Small intestine (tissue), 7 donors: ENCODE results near the gene ELP5. TPM values are rescaled to one million over a fixed set of nuclear protein-coding genes. Genes with fewer than 3 reads are reported as not detected.

Experiments
- DNase-seq, 2 donors: peaks; one replicate each; pipeline versions ENCODE4 v3.0.0 to v3.0.0-alpha.2; 2013
- FAIRE-seq: peaks from 2 replicates; lab custom pipeline; 2012; peaks lifted over from hg19 to GRCh38; lab: Jason Lieb, UNC
- H3K27ac ChIP-seq, 3 donors: one replicate each; pipeline ENCODE4 v1.5.1; 2013; ENCODE audit warnings: low read length in 2 of 3, mild to moderate bottlenecking in 2 of 3, control low read depth in 1 of 3, inconsistent platforms in 1 of 3, low read depth in 1 of 3, moderate library complexity in 1 of 3
- H3K27me3 ChIP-seq, 3 donors: one replicate each; pipeline ENCODE4 v1.6.1; 2013; ENCODE audit warnings: low read length in 3 of 3, inconsistent platforms in 1 of 3; ENCODE audit not compliant: control insufficient read depth in 3 of 3, insufficient read depth in 3 of 3
- H3K36me3 ChIP-seq, 3 donors: one replicate each; pipeline ENCODE4 v1.6.1; 2013; ENCODE audit warnings: low read length in 3 of 3, inconsistent platforms in 1 of 3, low read depth in 1 of 3, mild to moderate bottlenecking in 1 of 3, moderate library complexity in 1 of 3; ENCODE audit not compliant: control insufficient read depth in 3 of 3, insufficient read depth in 2 of 3
- H3K4me1 ChIP-seq, 3 donors: one replicate each; pipeline ENCODE4 v1.6.1; 2013; ENCODE audit warnings: low read length in 2 of 3, inconsistent platforms in 1 of 3, low read depth in 1 of 3, mild to moderate bottlenecking in 1 of 3, moderate library complexity in 1 of 3; ENCODE audit not compliant: control insufficient read depth in 3 of 3, insufficient read depth in 2 of 3
- H3K4me3 ChIP-seq, 3 donors: one replicate each; pipeline ENCODE4 v1.5.1; 2013; ENCODE audit warnings: low read length in 3 of 3, control low read depth in 1 of 3, inconsistent platforms in 1 of 3, low read depth in 1 of 3, mild to moderate bottlenecking in 1 of 3, moderate library complexity in 1 of 3
- H3K9me3 ChIP-seq, 2 donors: one replicate each; pipeline ENCODE4 v1.6.1; 2013; ENCODE audit warnings: low read depth in 1 of 2, low read length in 1 of 2; ENCODE audit not compliant: control insufficient read depth in 2 of 2, insufficient read depth in 1 of 2
- WGBS, 3 donors: extraction: QIAGEN DNeasy Blood & Tissue Kit; methylation state at CpG; one replicate each; pipeline ENCODE4 v1.1.7; 2013; 5-methylcytosine and 5-hydroxymethylcytosine counted together
- polyA plus RNA-seq, 4 donors: library from polyadenylated mRNA; stranded (reverse) in 3 of 4; unstranded in 1 of 4; fragments of 200-250 nt in 3 of 4; fragments of 120-200 nt in 1 of 4; gene quantifications; one replicate each; pipeline versions ENCODE4 v1.2.1 to v1.2.3, GENCODE V29; 2013
- donor health status: healthy with polysubstance abuse.
- donor health status: control.
- donor health status: control.
- donor health status: Bipolar disorder and iron deficiency.
- donor health status: healthy.

ELP5 gene
- polyA plus RNA-seq, 4 donors, result 31.3 to 84.6 (median 45.4) TPM

GRCh38 chr17:7260151-7260550, 8.1 kb downstream of the ELP5 start:
- Histone ChIP-seq H3K4me1 (peaks cover 0 to 44% (median 0%) of the 10 kb centered on the region in 3 donors), H3K27me3 (peaks cover 0 to 6% (median 0%) of the 10 kb centered on the region in 3 donors), H3K9me3 (no peaks in the 10 kb centered on the region), H3K4me3 (peak overlapping the region; percentile 75 to 89 (median 76)), H3K27ac (peak overlapping the region; percentile 95 to 99 (median 99)), H3K36me3 (peaks cover 0 to 56% (median 5%) of the 10 kb centered on the region in 3 donors)
- 32 to 61% (median 54%) methylated on average over 4 of the region's 4 CpGs for WGBS, 3 donors
- DNase-seq, result peak; percentile 45 to 53
- no peak for FAIRE-seq

GRCh38 chr17:7260651-7261378, 8.8 kb downstream of the ELP5 start:
- H3K36me3 ChIP-seq, result peaks cover 0 to 50% (median 5%) of the 10 kb centered on the region in 3 donors
- H3K9me3 ChIP-seq, result no peaks in the 10 kb centered on the region
- peak overlapping the region; percentile 95 to 99 (median 99) for H3K27ac ChIP-seq
- no peak for FAIRE-seq
- peaks cover 0 to 44% (median 0%) of the 10 kb centered on the region in 3 donors for H3K4me1 ChIP-seq
- H3K4me3 ChIP-seq, result peak overlapping the region; percentile 75 to 89 (median 76)
- WGBS, 3 donors, result 1 to 9% (median 3%) methylated on average over 43 to 54 of the region's 54 CpGs
- peaks cover 0 to 6% (median 0%) of the 10 kb centered on the region in 3 donors for H3K27me3 ChIP-seq
- DNase-seq, result peak; percentile 76 to 86

- Histone ChIP-seq H3K36me3 (peaks cover 0 to 42% (median 4%) of the 10 kb centered on the region in 3 donors), H3K27me3 (peaks cover 0 to 6% (median 0%) of the 10 kb centered on the region in 3 donors), H3K4me3 (peak overlapping the region; percentile 75 to 89 (median 76)), H3K27ac (peak overlapping the region; percentile 95 to 99 (median 99)), H3K9me3 (no peaks in the 10 kb centered on the region), H3K4me1 (peaks cover 0 to 40% (median 0%) of the 10 kb centered on the region in 3 donors)
- DNase-seq, result no peak
- FAIRE-seq, result no peak
- 2 to 5% (median 4%) methylated on average over 54 to 71 of the region's 71 CpGs for WGBS, 3 donors
Measured at GRCh38 chr17:7261379-7262191, 9.6 kb downstream of the ELP5 start.

- DNase-seq (peak; percentile 97 to 98), FAIRE-seq (no peak)
- Histone ChIP-seq H3K9me3 (no peaks in the 10 kb centered on the region), H3K27me3 (peaks cover 0 to 6% (median 0%) of the 10 kb centered on the region in 3 donors), H3K4me3 (peak within 1 kb of the TSS; percentile 75 to 89 (median 76)), H3K27ac (peak within 1 kb of the TSS; percentile 95 to 99 (median 99)), H3K36me3 (peaks cover 0 to 35% (median 2%) of the 10 kb centered on the region in 3 donors), H3K4me1 (peaks cover 0 to 33% (median 0%) of the 10 kb centered on the region in 3 donors)
- 4 to 7% (median 5%) methylated on average over 40 to 64 of the region's 64 CpGs for WGBS, 3 donors
Measured at GRCh38 chr17:7262192-7262934, 10.3 kb downstream of the ELP5 start, which contains the start of gene CLDN7. CLDN7 (minus strand) TSS chr17:7262478; CDS start chr17:7262043, 435 bp downstream.

GRCh38 chr17:7262935-7263800, 11.2 kb downstream of the ELP5 start:
- peaks cover 0 to 6% (median 0%) of the 10 kb centered on the region in 3 donors for H3K27me3 ChIP-seq
- peaks cover 0 to 25% (median 0%) of the 10 kb centered on the region in 3 donors for H3K4me1 ChIP-seq
- WGBS, 3 donors, result 0 to 6% (median 4%) methylated on average over 25 to 26 of the region's 26 CpGs
- no peak for FAIRE-seq
- peaks cover 0 to 27% (median 2%) of the 10 kb centered on the region in 3 donors for H3K36me3 ChIP-seq
- peak overlapping the region; percentile 54 to 76 (median 74) for H3K4me3 ChIP-seq
- H3K9me3 ChIP-seq, result no peaks in the 10 kb centered on the region
- peak; percentile 94 to 97 for DNase-seq
- peak overlapping the region; percentile 95 to 99 (median 97) for H3K27ac ChIP-seq

GRCh38 chr17:7263801-7264078, 11.7 kb downstream of the ELP5 start:
- Histone ChIP-seq H3K36me3 (peaks cover 0 to 22% (median 2%) of the 10 kb centered on the region in 3 donors), H3K4me3 (peak overlapping the region in 2 of 3 donors; percentile 74 to 76), H3K4me1 (peaks cover 0 to 20% (median 0%) of the 10 kb centered on the region in 3 donors), H3K27me3 (peaks cover 0 to 6% (median 0%) of the 10 kb centered on the region in 3 donors), H3K27ac (peak overlapping the region; percentile 95 to 99 (median 97)), H3K9me3 (no peaks in the 10 kb centered on the region)
- WGBS, 3 donors, result 9 to 31% (median 28%) methylated on average over 4 of the region's 4 CpGs
- peak; percentile 71 to 89 for DNase-seq
- no peak for FAIRE-seq

- Histone ChIP-seq H3K27ac (no peak overlapping the region), H3K4me1 (peaks cover 0 to 18% (median 0%) of the 10 kb centered on the region in 3 donors), H3K4me3 (no peak overlapping the region), H3K27me3 (peaks cover 0 to 4% (median 0%) of the 10 kb centered on the region in 3 donors), H3K36me3 (peaks cover 0 to 2% (median 0%) of the 10 kb centered on the region in 3 donors), H3K9me3 (no peaks in the 10 kb centered on the region)
- no peak for FAIRE-seq
- no peak for DNase-seq
- WGBS, 3 donors, result 16 to 51% (median 36%) methylated on average over 1 of the region's 1 CpG
Measured at GRCh38 chr17:7266784-7267183, 14.8 kb downstream of the ELP5 start.
